ENCODE data around the gene SLC37A2.

- TF ChIP-seq POLR2A (IDR thresholded peaks at IDR 0.05) (no peak), POLR2AphosphoS5 (IDR thresholded peaks at IDR 0.05) (no peak)
Observed at GRCh38 chr11:125071846-125072217, 8.7 kb downstream of the SLC37A2 start.

Measured in upper lobe of left lung (tissue), 4 donors.